NCI-H226 (cell line): ENCODE results near the gene CFTR.
"Not testable (repeated sequence)": the region's sequence is repeated elsewhere in the genome, so short reads cannot be mapped to it uniquely, and the experiment has no call there.

Source experiments
- DNase-seq: peaks from one replicate; pipeline ENCODE4 v3.0.0-alpha.2; 2015

The CFTR gene

DNA sequence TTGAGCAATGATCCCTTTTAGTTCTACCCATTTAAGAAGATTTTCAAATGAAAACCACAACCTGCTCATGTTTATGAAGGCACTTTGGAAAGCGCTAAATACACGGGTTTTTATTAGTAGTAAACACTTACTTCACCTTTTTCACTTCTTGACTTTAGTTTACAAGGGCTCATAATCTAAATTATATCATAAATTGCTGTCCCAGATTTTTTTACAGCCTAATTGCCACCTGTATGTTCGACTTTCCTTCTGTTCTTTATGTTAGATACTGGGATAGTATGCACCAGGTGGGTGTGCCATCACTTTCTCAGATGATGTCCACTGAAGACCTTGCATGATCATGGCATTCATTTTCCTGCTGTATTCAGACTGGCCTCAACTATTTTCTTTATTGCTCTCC, 22.5 kb downstream of the CFTR start:
- no peak for DNase-seq

DNA sequence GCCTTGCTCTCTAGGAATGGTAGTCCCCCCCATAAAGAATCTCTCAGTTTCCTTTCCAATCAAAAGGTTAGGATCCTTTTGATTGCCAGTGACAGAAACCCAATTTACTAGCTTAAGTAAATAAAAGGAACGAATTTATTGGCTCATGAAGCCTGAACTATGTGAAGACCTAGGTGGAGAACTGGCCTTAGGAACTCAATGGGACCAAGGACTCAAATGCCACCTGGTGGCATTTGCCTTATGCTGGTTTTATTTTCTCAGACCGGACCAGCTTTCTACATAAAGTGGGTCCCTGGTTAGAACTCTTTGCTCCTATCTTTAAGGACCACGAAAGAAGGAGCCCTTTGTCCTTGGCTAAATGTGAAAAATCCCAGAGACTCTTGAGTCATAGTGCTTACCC, 25.4 kb downstream of the CFTR start:
- DNase-seq, result no peak

DNA sequence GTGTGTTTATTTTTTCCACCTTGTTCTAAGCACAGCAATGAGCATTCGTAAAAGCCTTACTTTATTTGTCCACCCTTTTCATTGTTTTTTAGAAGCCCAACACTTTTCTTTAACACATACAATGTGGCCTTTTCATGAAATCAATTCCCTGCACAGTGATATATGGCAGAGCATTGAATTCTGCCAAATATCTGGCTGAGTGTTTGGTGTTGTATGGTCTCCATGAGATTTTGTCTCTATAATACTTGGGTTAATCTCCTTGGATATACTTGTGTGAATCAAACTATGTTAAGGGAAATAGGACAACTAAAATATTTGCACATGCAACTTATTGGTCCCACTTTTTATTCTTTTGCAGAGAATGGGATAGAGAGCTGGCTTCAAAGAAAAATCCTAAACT, 28.9 kb downstream of the CFTR start:
- DNase-seq, result no peak

DNA sequence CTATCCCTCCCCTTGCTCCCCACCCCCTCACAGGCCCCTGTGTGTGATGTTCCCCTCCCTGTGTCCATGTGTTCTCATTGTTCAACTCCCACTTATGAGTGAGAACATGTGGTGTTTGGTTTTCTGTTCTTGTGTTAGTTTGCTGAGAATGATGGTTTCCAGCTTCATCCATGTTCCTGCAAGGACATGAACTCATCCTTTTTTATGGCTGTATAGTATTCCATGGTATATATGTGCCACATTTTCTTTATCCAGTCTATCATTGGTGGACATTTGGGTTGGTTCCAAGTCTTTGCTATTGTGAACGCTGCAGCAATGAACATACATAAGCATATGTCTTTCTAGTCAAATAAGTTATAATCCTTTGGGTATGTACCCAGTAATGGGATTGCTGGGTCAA, 37.4 kb downstream of the CFTR start:
- DNase-seq, result not testable (repeated sequence)

DNA sequence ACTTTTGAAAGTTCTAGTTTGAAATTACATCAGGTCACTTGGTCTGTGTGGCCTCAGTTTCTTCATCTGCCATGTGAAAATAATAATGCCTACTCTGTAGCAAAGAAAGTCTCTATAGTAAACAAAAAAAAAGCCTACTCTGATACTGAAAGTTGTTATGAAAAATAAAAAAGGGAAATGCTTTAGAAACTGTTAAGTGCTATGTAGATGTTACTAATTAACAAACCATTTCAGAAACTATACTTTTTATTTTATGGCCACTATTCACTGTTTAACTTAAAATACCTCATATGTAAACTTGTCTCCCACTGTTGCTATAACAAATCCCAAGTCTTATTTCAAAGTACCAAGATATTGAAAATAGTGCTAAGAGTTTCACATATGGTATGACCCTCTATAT, 50.6 kb downstream of the CFTR start:
- DNase-seq, result no peak

DNA sequence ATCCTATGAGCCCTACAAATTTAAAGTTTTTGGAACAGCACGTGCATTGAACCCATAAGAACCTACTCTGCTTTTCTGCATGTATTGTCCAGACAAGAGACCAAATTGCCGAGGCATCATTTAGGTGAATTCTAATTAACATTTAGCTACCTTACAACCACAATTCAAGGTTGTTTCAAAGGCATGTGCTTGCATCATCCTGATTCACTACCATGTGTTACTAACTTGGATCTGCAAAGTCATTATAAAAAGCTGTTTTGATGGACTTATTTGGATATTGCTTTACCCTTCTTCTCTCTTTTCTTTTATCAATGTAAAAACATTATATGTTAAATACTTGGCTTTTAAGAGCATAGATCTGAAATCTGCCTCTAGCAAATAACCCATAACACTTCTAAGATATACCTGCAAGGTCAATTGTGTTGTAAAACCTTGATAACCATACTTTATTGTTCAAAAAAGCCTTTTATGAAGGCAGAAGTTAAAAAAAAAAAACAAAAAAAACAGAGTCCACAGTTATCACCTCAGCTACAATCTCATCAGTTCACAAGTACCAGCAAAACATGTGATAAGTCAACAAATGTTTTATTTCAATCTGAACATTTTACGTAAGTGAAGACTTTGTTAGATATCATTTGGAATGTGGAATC, 51.9 kb downstream of the CFTR start:
- no peak for DNase-seq

DNA sequence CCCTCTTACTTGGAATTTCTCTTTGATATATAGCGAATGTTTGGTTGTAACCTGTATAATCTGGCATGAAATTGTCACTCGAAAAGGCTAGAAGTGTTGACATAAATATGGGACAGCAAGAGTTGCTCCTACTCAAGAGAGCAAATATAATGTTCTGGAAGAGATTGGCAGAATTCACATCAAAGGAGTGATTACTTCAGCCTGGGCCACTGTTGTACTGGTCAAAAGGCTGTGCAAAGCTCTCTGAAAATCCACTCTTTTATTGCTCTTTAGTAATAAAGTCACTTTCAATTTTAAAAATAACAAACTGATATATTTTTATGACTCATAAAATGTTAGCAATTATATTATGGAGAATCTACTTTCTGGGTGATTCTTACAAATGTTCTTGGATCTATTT, 58.2 kb downstream of the CFTR start:
- no peak for DNase-seq

DNA sequence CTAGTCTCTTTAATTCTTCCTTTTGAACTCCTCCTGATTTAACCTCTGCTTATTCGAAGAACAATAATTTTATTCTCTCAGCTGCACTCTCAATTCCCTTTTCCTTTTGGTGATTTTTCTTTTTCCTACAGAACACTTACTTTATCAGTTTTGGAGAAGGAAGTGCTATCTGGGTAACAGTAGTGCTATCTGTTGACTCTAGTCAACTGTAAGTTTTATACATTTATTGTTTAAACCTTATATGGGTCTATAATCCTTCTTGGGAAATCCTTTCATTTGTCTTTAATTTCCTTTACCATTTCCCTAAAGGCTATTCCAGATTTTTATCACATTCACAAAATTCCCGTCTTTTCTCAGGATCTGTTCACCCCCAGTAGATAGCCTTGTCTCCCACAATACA, 64.2 kb downstream of the CFTR start:
- DNase-seq, result no peak

DNA sequence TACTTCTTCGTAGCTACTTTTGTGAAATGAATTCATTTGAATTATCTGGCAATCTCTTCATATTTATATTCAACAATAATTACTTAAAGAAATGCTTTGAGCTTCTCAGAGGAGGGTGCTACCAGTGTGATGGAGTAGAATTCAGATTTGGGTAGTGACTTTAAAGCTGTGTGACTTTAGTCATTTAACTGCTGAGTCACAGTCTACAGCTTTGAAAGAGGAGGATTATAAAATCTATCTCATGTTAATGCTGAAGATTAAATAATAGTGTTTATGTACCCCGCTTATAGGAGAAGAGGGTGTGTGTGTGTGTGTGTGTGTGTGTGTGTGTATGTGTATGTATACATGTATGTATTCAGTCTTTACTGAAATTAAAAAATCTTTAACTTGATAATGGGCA, 68.2 kb downstream of the CFTR start:
- DNase-seq, result no peak

DNA sequence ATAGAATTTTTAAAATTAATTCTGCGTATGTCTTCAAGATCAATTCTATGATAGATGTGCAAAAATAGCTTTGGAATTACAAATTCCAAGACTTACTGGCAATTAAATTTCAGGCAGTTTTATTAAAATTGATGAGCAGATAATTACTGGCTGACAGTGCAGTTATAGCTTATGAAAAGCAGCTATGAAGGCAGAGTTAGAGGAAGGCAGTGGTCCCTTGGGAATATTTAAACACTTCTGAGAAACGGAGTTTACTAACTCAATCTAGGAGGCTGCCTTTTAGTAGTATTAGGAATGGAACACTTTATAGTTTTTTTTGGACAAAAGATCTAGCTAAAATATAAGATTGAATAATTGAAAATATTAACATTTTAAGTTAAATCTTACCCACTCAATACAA, 70.8 kb downstream of the CFTR start:
- no peak for DNase-seq

DNA sequence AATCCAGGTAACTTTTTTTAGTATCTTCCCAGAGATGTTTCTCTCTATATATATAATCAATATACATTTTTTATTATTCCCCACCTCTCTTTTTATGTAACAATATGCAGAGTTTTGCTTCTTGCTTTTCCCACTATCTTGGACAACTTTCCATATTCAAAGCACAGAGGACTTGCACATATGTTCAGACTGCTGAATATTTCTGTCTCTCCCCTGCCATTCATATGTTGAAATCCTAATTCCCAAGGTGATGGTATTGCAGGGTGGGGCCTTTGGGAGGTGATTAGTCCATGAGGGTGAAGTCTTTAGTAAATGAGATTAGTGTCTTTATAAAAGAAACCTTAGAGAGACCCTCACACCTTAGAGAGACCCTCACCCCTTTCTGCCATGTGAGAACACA, 72.8 kb downstream of the CFTR start:
- no peak for DNase-seq

DNA sequence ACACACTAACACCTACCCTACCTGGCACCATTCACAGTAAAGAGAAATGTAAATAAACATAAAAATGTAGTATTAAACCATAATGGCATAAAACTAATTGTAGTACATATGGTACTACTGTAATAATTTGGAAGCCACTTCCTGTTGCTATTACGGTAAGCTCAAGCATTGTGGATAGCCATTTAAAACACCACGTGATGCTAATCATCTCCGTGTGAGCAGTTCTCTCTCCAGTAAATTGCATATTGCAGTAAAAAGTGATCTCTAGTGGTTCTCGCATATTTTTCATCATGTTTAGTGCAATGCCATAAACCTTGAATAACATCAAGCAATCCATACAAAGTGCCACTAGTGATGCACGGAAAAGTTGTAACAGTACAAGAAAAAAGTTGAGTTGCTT, 75.4 kb downstream of the CFTR start:
- no peak for DNase-seq

DNA sequence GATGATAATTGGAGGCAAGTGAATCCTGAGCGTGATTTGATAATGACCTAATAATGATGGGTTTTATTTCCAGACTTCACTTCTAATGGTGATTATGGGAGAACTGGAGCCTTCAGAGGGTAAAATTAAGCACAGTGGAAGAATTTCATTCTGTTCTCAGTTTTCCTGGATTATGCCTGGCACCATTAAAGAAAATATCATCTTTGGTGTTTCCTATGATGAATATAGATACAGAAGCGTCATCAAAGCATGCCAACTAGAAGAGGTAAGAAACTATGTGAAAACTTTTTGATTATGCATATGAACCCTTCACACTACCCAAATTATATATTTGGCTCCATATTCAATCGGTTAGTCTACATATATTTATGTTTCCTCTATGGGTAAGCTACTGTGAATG, 79.6 kb downstream of the CFTR start:
- DNase-seq, result no peak

DNA sequence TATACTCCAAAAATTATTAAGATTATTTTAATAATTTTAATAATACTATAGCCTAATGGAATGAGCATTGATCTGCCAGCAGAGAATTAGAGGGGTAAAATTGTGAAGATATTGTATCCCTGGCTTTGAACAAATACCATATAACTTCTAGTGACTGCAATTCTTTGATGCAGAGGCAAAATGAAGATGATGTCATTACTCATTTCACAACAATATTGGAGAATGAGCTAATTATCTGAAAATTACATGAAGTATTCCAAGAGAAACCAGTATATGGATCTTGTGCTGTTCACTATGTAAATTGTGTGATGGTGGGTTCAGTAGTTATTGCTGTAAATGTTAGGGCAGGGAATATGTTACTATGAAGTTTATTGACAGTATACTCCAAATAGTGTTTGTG, 80.2 kb downstream of the CFTR start:
- DNase-seq, result no peak

DNA sequence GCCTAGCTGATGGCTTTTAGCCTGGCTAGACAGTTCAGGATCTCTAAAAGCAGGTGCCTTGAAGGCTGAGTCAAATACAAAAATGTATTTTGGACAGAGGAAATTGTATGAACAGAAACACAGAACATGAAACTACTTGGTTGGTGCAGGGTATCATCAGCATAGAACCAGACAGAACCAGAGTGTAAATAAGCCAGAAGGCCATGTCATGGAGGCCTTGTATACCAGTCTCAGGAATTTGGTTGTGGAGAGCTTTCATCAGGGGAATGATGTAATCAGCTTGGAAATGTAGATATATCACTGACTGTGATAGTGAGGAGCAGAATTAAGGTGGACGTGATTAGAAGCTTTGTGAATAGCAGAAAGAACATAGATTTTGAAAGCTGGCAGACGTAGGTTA, 82.9 kb downstream of the CFTR start:
- DNase-seq, result peak; percentile 39

DNA sequence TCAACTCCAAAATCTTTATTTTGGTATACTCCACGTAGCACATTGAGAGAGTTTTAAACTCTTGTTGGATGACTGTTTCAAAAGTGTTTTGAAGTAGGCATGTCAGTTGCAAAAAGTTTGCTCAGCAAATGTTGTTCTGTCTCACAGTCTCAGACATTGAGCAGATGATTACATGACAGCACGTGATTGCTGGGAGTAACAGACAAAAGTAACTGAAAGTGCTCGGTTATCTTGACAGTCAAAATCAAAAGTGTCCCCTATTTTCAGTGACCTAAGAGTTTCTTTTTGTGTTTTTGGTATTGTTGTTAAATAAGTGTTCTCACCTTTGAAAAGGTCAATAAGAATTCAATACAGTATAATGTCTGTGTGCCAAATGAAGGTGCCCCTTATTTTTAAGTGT, 84.3 kb downstream of the CFTR start:
- no peak for DNase-seq

DNA sequence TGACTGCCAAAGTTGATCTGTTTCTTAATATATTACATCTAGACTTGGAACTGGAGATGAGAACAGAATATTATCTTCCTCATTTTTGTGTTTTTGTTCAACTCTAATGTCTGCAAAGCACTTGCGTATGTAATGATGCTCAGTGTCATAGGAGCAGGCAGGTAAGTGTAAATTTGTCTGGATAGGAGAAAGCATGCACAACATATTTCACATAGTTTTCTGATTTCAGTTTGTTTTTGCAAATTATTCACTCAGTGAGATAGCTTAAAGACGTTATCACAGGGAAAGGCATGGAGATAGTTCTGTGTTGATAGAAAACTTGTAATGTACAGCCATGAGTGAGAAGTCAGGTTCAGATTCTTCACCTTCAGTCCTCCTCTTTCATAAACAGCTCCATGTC, 84.8 kb downstream of the CFTR start:
- DNase-seq, result no peak

DNA sequence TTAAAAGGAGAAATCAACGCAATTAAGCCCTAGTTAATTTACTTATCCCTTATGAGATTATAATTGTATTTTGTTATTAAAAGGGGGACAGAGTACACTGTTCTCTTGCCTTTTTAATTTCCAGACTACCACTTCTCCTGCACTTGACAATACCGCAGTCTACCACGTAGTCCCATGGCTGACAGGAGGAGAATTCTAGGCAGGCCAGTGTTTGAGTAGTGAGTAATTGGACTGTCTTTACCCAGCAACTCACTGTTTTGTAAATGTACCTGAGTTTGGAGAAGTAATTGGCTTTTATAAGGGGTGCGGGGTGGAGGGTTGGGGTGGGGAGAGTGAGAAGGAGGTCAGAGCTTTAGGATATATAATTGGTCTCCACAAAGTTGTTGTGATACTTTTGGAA, 85.4 kb downstream of the CFTR start:
- DNase-seq, result no peak

DNA sequence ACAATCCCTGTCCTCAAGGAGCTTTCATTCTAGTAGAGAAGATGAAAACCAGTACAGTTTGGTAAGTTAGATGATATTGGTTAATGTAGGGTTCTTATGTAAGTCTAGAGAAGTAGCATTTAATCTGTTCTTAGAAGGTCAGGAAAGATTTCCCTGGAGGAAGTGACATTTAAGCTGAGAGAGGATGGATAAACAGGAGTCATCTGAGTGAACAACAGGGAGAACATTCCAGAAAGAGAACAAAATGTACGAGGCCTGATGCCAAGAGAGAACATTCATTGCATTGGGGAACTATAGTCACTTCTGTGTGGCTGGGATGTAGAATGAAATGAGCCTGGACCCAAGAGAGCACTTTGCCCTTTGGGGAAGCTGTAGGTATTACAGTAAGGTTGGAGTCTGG, 88.0 kb downstream of the CFTR start:
- DNase-seq, result no peak

DNA sequence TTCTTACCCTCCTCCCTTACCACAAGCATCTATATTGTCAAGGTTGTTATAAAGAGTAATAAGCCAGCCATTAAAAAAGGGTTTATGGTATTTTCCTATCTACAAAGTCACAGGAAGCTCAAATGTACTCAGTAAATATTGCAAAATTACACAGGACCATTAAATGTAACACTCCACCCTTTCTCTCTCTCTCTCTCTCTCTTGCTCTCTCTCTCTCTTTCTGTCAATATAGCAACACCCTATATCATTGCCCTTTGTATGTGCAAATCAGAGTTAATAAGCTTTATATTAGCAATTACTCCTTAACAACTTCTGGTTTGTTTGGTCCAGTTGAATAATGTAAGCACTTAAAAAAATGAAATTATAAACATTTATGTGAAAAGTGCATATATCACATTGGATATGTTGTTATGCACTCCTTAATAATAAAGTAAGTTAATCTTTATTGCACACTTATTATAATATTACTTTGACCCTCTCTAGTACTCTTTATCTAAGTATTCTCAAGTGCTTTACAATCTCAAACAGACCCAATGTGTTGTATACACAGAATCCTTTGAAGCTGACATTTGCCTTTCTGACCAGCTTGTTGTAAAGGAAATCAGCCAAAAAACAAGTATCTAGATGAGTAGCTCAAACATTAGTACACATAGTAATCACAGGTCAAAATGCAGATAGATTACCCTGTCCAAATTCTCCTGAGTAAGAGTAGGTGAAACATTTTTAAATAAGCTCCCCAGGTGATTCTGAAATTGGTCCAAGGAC, 93.2 kb downstream of the CFTR start:
- DNase-seq, result no peak

DNA sequence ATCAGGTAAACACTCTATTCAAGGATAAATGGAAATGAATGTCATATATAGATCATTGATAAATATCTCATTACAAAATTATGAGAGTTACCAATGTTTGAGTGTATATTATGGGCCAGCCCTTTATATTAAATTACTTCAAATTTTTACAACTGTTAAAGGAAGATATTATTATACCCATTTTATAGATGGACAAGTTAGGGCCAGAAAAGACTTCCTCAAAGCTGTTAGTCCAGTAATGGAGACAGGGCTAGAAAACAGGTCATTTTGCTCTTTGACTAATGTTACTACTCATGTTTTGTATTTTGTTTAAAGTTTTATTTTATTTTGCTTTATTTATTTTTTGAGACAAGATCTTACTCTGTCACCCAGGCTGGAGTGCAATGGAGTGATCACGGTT, 101.6 kb downstream of the CFTR start:
- no peak for DNase-seq

DNA sequence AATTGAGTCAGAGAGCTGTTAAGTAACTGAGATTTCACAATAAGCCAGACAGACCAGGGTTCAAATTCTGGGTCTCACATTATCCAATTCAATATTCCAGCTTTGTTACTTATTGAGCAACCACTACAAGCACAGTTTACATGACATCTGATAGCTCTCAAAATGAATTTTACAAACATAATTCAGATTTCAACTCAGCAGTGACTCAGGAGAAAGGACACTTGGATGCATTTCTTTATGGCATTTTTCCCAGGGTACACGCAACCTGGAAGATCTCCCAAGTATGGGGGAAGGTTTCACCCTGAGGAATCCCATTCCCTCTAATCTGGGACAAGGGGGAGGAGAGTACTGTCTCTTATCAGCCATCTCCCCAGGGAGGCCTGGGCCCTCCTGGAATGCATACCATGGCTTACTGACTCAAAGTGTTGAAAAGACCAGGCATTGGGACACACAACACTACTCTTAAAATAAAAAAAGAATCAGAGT, 102.4 kb downstream of the CFTR start:
- DNase-seq, result peak; percentile 99

DNA sequence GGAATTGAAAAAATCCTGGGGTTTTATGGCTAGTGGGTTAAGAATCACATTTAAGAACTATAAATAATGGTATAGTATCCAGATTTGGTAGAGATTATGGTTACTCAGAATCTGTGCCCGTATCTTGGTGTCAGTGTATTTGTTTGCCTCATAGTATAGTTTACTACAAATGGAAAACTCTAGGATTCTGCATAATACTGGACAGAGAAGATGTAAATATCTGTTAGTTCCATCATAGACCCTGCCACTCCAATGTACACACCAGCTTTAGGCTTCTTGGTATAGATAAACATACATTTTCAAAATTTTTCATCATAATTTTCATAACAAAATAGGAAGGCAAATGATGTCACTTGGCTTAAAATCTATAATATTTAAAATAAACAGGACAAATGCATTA, 108.1 kb downstream of the CFTR start:
- DNase-seq, result no peak

DNA sequence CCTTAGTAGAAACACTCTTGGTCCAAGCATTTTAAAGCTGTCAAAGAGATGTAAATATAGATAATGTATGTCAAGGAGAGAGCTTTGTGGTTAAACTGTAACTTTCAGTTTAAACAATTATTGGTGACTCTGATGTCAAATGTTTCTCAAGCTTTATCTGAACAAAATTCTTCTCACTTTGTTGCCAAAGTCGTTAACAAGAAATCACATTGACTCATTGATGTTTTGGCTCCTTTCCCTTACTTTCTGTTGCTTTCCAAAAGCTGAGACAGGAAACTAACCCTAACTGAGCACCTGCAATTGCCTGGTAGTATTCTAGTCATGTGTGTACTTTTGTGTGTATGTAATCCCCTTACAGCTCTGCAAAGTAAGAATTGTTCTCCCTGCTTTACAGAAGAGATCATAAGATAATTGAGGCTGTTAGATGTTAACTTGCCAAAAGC, 108.5 kb downstream of the CFTR start:
- DNase-seq, result peak; percentile 48

DNA sequence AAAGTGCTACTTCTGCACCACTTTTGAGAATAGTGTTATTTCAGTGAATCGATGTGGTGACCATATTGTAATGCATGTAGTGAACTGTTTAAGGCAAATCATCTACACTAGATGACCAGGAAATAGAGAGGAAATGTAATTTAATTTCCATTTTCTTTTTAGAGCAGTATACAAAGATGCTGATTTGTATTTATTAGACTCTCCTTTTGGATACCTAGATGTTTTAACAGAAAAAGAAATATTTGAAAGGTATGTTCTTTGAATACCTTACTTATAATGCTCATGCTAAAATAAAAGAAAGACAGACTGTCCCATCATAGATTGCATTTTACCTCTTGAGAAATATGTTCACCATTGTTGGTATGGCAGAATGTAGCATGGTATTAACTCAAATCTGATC, 110.4 kb downstream of the CFTR start:
- no peak for DNase-seq
